HG02623 (cell line): ENCODE results near the gene SLC2A4RG.

Experiments
- ATAC-seq: cut with Tn5 transposase; IDR thresholded peaks from one replicate; pipeline ENCODE4 v1.9.1; 2021; ENCODE audit warnings: moderate library complexity; ENCODE audit not compliant: unreplicated experiment

SLC2A4RG gene, protein sequence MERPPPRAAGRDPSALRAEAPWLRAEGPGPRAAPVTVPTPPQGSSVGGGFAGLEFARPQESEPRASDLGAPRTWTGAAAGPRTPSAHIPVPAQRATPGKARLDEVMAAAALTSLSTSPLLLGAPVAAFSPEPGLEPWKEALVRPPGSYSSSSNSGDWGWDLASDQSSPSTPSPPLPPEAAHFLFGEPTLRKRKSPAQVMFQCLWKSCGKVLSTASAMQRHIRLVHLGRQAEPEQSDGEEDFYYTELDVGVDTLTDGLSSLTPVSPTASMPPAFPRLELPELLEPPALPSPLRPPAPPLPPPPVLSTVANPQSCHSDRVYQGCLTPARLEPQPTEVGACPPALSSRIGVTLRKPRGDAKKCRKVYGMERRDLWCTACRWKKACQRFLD

GRCh38 chr20:63739130-63740069 lies at the start of gene SLC2A4RG:
SLC2A4RG (plus strand) TSS chr20:63739776; CDS start chr20:63739913, 137 bp downstream.
- peak; percentile 45 for ATAC-seq

GRCh38 chr20:63690003-63690897 lies 49.3 kb upstream of the SLC2A4RG start:
- no peak for ATAC-seq

DNA sequence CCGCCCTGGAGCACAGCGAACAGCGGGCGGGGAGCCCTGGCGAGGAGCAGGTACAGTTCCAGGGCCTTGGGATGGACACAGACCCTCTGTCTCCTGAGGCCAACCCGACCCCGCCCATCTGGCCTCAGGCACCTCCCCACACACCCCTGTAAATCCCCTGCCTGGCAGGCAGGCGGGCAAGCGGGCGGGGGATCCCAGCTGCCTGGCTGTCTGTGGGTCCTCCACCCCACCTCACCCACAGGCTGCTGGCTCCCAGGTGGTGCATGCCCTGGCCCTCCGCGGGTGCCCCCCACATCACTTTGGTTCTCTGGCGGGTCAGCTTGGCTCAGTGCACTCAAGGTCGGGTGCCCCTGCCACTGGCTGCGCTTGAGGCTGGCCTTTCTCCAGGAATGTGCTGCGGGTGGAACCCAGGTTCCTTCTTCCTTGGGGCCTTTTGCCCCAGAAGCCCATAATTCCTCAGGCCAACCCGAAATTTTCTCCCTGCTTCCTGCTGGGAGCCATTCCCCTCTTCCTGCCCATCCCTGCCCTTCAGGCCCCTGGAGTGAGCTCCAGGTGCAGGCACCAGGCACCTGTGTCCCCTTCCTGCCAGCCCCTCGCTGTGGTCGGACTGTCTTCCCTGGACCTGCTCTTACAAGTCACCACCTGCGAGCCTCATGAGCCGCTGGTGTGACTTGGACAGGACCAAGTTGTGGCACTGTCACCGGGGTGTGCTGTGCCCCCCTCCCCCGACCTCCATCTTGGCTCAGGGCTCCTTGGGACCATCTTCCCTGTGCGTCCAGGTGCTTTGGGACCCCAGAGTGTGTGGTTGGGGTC lies 48.5 kb upstream of the SLC2A4RG start:
- ATAC-seq = no peak

- no peak for ATAC-seq
Observed at GRCh38 chr20:63691711-63692435, 47.7 kb upstream of the SLC2A4RG start.

DNA sequence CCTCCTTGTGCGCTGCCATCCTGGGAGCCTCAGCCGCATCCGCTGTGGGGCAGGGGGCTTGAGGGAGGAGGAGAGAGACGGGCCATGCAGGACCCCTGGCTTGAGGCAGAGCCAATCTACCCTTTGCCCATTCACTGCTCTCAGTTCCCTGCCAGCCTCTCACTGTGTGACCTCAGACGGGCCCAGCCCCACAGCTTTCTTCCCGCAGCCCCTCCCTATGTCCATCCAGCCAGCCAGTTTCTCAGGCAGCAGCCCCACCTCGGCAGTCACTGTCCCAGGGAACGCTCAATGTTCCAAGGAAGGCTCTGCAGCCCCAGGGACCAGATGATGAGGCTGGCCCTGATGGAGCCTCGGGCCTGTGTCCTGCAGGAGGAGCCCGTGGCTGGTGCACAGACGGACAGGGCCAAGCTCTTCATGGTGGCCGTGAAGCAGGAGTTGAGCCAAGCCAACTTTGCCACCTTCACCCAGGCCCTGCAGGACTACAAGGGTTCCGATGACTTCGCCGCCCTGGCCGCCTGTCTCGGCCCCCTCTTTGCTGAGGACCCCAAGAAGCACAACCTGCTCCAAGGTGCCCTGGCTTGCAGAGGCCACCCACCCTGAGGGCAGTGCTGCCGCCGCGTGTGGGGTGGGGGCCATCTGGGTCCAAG lies 47.0 kb upstream of the SLC2A4RG start:
- no peak for ATAC-seq

DNA sequence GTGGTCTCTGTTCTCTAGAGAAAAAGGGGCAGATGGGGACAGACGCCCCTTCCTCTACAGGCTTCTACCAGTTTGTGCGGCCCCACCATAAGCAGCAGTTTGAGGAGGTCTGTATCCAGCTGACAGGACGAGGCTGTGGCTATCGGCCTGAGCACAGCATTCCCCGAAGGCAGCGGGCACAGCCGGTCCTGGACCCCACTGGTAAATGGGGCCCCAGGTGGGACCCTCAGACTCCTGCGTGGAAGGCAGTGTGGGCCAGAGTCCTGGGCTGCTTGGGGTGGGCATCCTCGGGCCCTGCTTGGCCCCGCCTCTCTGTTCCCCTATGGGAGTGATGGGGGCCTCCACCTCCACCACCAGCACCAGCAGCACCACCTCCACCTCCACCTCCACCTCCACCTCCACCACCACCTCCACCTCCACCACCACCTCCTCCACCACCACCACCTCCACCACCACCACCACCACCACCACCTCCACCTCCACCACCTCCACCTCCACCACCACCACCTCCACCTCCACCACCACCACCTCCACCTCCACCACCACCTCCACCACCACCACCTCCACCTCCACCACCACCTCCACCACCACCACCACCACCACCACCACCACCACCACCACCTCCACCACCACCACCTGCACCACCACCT lies 46.4 kb upstream of the SLC2A4RG start:
- no peak for ATAC-seq

- ATAC-seq = no peak
Observed at GRCh38 chr20:63693733-63694583, 45.6 kb upstream of the SLC2A4RG start.

GRCh38 chr20:63694584-63695423 lies 44.8 kb upstream of the SLC2A4RG start:
- no peak for ATAC-seq

GRCh38 chr20:63695424-63696305 lies 43.9 kb upstream of the SLC2A4RG start:
- no peak for ATAC-seq

DNA sequence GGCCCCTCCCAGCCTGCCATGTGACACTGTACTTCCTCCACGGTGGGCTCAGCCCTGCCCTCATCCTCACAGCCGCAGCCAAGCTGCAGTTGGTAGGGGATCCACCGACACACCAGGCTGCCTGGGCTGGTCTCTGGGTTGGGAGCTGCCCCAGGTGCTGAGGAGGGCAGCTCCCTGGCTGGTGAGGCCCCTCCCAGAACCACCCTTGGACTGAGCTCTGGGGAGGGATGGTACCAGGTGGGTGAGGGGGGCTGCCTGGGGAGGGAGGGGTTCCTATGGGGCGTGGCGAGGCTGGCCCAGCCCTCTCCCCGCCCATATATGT lies 43.3 kb upstream of the SLC2A4RG start:
- ATAC-seq = no peak

DNA sequence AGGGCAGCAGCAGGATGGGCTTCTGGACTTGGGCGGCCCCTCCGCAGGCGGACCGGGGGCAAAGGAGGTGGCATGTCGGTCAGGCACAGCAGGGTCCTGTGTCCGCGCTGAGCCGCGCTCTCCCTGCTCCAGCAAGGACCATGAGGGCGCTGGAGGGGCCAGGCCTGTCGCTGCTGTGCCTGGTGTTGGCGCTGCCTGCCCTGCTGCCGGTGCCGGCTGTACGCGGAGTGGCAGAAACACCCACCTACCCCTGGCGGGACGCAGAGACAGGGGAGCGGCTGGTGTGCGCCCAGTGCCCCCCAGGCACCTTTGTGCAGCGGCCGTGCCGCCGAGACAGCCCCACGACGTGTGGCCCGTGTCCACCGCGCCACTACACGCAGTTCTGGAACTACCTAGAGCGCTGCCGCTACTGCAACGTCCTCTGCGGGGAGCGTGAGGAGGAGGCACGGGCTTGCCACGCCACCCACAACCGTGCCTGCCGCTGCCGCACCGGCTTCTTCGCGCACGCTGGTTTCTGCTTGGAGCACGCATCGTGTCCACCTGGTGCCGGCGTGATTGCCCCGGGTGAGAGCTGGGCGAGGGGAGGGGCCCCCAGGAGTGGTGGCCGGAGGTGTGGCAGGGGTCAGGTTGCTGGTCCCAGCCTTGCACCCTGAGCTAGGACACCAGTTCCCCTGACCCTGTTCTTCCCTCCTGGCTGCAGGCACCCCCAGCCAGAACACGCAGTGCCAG lies 42.8 kb upstream of the SLC2A4RG start, which contains the start of gene TNFRSF6B:
TSS of gene TNFRSF6B (plus strand) at position 25 of the 729 bp plus-strand sequence. CDS start at position 141, 116 bp downstream.
- ATAC-seq = no peak

- ATAC-seq = no peak
Observed at GRCh38 chr20:63697357-63697867, 42.2 kb upstream of the SLC2A4RG start.

- ATAC-seq = no peak
Observed at GRCh38 chr20:63697868-63698545, 41.6 kb upstream of the SLC2A4RG start.
